HG03025 (cell line): Measurements from ENCODE around the gene USP44.

Experiments
- ATAC-seq: cut with Tn5 transposase; IDR thresholded peaks from one replicate; pipeline ENCODE4 v1.9.1; 2021; ENCODE audit warnings: mild to moderate bottlenecking, moderate library complexity; ENCODE audit not compliant: unreplicated experiment, low FRiP score

The USP44 gene

GRCh38 chr12:95548539-95549391 lies 2.5 kb downstream of the USP44 start:
- no peak for ATAC-seq

- no peak for ATAC-seq
These were observed 3.2 kb downstream of the USP44 start for GRCh38 chr12:95548056-95548538.

GRCh38 chr12:95547522-95548055 lies 3.7 kb downstream of the USP44 start:
- no peak for ATAC-seq

GRCh38 chr12:95546491-95546813 lies 4.8 kb downstream of the USP44 start:
- ATAC-seq = no peak

- no peak for ATAC-seq
These were observed 5.4 kb downstream of the USP44 start for GRCh38 chr12:95545731-95546490.

GRCh38 chr12:95545303-95545702 lies 6.0 kb downstream of the USP44 start:
- no peak for ATAC-seq

GRCh38 chr12:95544756-95545155 lies 6.5 kb downstream of the USP44 start:
- ATAC-seq = no peak

GRCh38 chr12:95543305-95543704 lies 8.0 kb downstream of the USP44 start:
- no peak for ATAC-seq

- ATAC-seq = no peak
These were observed 9.8 kb downstream of the USP44 start for GRCh38 chr12:95541436-95541835.

GRCh38 chr12:95538656-95539055 lies 12.6 kb downstream of the USP44 start:
- no peak for ATAC-seq

- no peak for ATAC-seq
These were observed 13.3 kb downstream of the USP44 start for GRCh38 chr12:95538006-95538405.

- ATAC-seq = no peak
These were observed 17.3 kb downstream of the USP44 start for GRCh38 chr12:95533985-95534384.

- no peak for ATAC-seq
These were observed 18.4 kb downstream of the USP44 start for GRCh38 chr12:95532851-95533250.

GRCh38 chr12:95529693-95530225 lies 21.5 kb downstream of the USP44 start:
- no peak for ATAC-seq

- ATAC-seq = no peak
These were observed 22.8 kb downstream of the USP44 start for GRCh38 chr12:95528431-95528830.

GRCh38 chr12:95522692-95523091 lies 28.6 kb downstream of the USP44 start:
- no peak for ATAC-seq

GRCh38 chr12:95520816-95521215 lies 30.5 kb downstream of the USP44 start:
- ATAC-seq = no peak

GRCh38 chr12:95518944-95519343 lies 32.3 kb downstream of the USP44 start:
- ATAC-seq = no peak

GRCh38 chr12:95517246-95517645 lies 34.0 kb downstream of the USP44 start:
- ATAC-seq = no peak

GRCh38 chr12:95516757-95517156 lies 34.5 kb downstream of the USP44 start:
- ATAC-seq = no peak

GRCh38 chr12:95515197-95515596 lies 36.1 kb downstream of the USP44 start:
- no peak for ATAC-seq
